H4 (cell line): ENCODE results near the gene SH3BP5L. TPM values are rescaled to one million over a fixed set of nuclear protein-coding genes. Genes with fewer than 3 reads are reported as not detected.

Experiments
- DNase-seq: peaks from one replicate; pipeline ENCODE4 v3.0.0-alpha.2; 2015; ENCODE audit warnings: low spot score
- total RNA-seq: library from RNA; depleted of rRNA; stranded (reverse); fragments of >200 nt; shearing (Covaris generic); gene quantifications from 2 replicates; pipeline ENCODE4 v1.2.3, GENCODE V29; 2014

SH3BP5L gene
- total RNA-seq, 1 experiment from 2014 or later = 9.1 TPM

DNA sequence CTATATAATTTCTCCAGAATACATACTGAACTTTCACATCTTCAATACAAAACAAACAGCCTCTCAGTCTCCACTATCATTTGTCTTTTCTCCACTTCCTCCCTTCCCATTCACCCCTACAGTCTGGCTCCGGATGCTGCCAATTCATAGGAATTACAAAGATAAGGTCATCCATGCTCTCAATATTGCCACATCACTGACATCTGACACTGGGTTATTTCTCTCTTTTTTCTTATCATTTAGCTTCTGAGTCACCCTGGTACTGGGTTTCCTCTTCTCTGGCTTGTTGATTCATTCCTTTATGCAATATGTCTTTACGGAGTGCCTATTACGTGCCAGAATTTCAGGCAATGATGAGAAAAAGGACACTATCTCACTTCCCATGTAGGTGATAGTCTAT is 3.1 kb upstream of the SH3BP5L start:
- DNase-seq = no peak

DNA sequence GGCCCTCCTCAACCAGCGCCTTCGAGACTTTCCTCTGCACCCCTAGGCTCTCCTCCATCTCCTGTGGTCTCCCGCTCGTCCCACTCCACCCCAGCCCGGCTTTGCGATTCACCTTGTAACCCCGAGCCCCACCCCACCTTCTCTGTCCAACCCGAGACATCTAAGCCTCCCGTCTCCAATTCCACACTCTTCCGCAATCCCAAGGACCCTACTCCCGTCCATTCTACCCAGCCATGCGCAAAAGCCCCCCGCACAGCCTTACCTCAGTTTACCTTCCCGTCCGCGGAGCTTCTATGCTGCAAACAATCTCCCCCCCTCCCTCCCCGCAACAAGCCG is 174 bp downstream of the SH3BP5L start:
- DNase-seq = no peak

DNA sequence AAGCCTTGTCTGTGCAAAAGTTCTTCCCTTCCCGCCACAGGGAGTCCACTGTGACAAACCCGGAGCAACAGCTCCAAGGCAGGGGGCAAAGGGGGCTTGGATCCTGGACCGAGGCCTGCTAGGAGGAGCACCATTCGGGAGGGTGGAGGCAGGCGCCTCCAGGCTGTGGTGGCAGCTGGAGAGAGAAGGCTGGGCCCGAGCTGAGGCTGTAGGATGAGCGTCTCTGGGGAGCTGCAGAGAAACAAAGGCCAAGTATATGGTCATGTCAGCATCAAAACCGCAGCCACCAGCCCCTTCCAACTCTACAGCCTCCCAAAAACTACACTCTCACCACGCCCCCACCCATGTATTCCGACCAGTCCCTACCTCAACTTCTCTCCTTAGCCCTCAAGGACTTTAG is 579 bp downstream of the SH3BP5L start:
- DNase-seq = no peak

DNA sequence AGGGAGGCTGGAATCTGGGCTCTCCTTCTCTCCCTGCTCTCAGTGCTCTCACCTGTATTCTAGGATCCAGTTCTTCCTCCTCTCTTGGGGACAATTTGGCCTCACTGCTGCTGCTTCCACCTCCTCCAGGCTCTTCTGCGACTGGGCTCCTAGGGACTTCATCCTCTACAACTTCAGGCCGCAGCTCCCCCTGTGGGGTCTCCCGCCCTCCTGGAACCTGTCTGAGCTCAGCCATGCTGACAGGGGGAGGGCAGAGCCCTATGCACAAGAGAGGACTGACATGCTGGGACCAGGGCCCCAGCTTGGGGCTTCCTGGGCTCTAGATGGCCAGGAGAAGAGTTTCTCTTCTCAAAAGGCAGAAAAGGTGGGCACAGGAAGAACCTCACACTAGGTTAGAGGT is 1.0 kb downstream of the SH3BP5L start:
- DNase-seq = no peak

DNA sequence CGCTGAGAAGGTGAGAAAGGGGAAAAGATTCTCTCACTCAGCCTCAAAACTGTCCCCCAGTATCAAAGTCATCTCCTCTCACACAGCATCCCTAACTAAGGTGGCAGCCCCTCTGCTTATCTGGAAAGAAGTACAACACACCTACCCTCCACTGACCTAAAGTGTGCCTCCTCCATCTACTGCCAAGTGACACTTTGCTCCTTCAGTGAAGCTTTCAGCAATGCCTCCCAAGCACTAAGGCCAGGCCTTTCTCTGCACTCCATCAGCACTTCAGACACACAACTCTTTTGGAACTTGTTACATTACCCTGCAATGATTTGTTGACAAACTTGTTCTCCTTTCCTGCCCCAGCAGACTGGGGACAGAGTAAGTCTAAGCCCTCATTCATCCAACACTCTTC is 1.4 kb downstream of the SH3BP5L start:
- no peak for DNase-seq

DNA sequence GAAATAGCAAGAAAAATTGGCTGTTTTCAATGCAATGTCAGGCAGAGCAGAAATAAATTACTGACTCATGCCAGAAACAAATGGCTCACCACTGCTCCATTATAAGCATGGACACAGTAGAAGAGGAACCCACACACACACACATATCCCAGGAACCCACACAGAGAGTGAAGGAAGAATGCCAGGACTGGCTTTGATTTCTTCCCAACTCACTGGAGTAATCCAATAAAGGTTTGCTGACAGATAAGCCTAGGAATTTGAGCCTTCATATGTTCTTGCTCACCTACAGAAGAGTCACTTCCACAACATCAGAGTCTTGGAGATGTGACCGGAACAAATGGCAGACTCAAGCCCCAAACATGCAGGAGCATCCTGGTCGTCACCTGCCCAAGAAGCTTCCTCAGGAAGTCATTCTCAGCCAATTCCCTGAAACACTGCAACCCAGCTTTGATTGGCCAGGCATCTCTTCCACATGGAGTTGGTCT is 2.2 kb downstream of the SH3BP5L start:
- no peak for DNase-seq

DNA sequence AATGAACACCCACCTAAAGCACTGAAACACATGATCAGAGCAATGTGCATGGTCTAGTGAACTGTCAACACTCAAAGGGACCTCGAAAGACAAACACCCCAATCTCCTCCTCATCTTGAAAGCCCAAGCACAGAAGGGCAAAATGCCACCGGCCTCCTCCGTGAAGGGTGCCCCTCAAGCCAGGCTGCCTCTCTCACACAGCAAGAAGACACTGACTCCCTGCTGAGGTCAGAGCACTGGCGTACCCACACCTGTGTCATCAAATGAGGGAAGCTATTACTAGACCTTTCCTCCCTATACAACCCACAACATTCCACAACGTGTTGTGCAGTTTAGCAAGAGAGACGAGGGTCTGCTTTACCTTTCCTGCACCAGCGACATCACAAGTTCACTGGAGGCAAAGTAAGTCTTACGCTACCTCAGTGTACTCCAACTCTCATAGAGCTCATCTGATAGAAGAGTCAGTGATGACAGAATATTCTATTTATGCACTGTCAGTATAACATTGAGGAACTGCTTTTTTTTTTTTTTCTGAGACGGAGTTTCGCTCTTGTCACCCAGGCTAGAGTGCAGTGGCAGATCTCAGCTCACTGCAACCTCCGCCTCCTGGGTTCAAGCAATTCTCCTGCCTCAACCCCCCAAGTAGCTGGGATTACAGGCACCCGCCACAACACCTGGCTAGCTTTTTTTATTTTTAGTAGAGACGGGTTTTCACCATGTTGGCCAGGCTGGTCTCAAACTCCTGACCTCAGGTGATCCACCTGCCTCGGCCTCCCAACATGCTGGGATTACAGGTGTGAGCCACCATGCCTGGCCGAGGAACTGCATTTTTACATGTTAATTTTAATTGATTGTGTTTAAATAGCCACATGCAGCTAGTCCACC is 3.3 kb downstream of the SH3BP5L start:
- no peak for DNase-seq

DNA sequence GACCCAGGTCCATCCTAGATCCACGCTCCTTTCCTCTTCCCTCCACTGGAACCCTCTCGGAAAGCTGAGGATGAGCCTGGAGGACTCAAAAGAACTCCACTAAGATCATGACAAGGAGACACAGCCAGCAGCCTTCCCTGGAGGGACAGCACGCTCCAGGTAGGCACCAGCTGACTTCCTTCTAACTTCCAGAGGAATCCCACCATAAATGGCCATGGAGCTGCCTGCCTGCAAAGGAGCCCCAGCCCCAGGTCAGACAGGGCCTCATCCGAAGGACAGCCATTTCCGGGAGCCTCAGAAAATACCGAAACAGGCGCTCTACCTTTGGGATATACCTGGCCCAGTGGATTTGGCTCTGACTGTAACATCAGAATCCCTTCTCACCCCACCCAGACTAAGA is 4.1 kb downstream of the SH3BP5L start:
- no peak for DNase-seq

DNA sequence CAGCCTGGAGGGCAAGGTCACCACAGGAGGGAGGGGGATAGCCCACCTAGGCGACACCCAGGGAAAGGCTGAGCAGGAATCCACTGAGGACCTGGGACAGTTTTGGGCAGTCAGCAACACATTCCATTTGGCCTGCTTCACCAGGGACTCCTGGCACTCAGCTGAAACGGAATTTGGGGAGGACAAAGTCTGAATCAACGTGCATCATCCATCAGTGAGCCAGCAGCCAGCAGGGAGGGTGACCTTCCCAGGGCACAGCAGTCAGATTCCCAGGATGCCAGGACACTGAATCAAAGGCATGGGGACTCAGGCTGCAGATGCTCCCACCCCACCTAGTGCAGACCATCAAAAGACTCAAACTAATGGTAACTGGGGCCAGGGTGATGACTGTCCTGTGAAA is 4.6 kb downstream of the SH3BP5L start:
- no peak for DNase-seq

DNA sequence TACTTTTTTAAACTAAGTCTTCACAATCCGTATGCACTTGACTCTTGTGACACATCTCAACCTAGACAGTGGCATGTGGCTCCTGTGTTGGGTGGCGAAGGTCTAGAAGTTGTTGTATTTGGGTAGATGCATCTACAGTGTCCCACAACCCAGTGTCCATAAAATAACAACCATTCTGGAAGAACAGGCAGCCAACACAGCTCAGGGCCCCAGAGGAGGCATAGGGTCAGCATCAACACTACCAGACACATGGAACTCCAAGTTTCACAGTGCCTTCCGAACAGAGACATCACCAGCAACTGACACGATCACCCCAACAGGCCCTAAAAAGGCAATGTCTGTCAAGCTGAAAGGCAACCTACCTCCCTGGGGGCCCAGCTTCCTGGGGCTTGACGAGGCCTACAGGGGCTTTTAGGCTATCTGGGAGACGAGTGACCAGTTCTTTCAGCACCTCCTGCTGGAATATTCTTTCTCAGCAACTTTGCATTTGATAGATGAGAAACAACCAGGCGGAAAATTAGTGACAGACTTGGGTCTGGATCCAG is 5.6 kb downstream of the SH3BP5L start:
- DNase-seq = no peak

DNA sequence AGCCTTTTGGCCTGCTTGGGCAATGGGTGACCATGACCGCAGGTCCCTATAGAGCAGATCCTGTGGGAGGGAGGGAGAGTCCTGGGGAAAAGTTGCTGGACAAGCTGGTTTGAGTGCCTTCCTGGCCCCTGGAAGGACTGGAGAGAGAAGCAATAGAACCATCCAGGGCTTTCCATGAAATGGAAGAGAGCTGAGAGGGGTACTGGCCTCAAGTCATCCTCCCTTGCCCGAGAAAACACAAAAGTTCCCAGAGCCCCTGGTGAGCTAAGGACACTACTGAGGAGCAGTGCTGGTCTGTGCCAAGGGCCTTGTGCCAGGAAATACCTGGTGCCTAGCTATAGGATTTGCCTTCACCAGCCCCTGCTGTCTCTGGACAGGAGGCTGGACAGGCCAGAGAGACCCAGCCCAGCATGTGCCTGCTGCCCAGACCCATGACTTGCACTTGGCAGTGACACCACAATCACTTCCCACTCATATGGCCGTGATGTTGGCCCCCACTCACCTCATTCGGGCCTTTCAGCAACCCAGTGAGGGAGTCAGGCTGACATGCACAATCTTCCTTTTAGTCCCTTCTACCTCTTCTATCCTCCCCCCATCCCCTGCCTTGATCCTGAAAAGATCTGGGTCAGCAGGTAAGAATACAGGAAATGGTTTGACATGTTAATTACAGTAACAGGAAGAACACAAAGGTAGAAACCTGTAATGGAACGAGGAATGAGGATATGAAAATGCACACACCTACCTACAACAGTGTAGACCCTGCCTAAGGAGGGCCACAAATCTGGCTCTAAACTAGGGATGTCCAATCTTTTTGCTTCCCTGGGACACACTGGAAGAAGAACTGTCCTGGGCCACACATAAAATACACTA is 7.0 kb downstream of the SH3BP5L start:
- no peak for DNase-seq

DNA sequence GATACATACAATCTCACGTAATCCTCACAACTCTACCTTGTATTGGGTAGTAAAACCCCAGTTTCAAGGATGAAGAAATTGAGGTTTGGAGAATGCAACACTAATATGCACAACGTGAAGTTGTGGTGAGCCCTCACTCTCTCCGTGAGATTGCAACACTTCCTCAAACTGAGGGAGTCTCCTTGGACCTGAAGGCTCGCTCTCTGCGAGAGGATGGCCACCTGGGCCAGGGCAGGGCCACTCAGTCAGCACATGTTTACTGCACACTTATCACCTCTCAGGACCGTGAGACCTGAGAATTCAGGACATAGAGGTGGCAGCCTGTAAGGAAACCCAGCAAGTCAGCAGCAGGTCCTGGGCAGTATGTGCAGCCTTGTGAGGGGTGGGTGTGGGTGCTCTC is 8.7 kb downstream of the SH3BP5L start:
- no peak for DNase-seq

DNA sequence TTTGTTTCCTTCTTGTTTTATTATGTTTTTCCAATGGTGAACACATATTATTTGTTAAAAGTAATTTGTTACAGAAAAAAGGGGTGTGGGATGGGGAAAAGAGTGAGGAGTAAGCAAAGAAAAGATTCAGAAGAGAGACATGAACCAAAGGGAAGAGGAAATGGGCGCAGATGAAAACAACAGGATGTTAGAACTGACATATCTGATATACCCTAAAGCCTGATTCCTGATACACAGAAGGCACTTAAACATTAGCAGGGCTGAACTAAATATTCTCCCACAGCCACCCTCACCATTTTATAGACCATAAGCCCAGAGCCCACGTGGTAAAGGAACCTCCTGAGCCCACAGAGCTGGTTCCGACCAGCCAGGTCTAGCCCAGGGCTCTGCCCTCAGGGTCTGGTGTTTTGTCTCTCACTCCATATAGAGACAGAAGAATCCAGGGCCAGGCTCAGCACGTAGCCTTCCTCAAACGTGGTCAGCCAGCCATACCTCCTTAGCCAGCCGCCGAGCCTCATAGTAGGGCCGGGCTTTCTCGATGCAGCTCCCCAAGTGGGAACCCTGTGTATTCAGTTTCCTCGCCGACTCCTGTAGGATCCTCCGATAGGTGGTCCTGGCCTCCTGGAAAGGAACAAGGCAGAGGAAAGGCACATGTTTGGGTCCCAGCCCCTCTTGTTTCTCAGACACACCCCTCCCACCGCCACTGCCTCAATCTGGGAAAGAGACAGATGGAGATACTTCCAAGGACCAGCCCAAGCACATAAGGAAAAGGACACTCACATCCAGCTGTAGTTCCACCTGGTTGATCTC is 9.5 kb downstream of the SH3BP5L start:
- no peak for DNase-seq

DNA sequence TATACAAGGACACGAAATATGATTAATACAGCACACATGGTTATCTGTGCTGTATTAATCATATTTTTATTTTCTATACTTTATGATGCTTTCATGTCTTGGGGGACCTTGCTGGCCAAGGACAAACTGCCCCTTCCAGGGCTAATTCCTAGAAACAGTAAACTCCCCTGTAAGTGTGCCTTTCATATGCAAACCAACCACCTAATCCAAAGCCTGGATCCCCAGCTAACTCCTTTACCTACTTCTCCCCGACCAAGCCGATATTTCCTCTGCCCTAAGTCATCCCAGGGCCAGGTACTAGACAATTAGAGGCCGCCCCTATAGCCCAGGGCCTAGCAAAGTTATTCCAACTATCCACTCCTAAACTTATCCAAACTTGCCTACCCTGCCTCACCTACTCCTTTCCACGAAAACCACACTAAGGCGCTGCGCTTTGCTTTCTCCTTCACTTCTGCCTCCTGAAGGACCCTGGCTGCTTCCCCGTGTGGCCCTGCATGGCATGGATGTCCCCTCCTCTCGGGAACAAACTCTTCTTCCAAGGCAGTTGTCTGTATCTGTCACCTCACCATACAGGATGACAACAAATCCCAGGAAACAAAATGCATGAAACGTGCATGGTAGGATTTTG is 10.2 kb downstream of the SH3BP5L start:
- DNase-seq = no peak

DNA sequence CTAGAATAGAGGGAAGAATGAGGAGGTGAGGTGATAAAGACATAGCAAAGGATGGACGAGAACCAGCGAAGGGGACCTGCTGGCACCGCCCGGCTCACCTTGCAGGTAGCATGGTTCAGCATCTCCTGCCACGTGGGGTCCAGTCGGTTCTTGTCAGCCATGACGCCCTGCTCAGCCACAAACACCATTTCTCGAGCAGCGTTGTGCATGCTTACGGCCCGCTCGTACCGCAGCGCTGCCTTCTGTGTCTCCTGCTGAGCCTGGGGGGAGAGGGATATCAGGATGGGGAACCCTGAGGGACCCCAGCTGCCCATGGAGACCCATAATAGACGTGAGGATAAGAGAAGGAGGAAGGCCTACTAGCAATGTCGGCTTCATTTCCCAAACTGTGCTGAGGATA is 11.4 kb downstream of the SH3BP5L start:
- DNase-seq = no peak

DNA sequence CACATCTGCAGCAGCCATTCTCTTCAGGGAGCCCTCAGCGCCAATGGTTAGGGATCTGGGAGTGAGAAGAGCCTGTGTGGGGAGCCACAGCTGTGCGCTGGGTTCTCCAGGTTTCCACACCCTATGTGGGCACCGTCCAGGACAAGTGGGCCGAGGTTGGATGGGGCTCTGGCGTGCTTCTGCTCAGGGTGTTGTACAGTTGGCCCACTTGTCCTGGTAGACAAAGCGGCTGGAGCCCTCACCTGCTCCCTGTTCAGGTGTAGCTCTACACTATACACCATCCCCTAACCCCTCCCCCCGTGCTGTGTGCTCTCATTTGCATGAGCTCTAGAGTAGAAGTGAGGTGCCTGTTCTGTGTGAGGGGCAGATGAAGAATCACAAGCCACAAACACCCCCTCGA is 12.2 kb downstream of the SH3BP5L start:
- DNase-seq = no peak

DNA sequence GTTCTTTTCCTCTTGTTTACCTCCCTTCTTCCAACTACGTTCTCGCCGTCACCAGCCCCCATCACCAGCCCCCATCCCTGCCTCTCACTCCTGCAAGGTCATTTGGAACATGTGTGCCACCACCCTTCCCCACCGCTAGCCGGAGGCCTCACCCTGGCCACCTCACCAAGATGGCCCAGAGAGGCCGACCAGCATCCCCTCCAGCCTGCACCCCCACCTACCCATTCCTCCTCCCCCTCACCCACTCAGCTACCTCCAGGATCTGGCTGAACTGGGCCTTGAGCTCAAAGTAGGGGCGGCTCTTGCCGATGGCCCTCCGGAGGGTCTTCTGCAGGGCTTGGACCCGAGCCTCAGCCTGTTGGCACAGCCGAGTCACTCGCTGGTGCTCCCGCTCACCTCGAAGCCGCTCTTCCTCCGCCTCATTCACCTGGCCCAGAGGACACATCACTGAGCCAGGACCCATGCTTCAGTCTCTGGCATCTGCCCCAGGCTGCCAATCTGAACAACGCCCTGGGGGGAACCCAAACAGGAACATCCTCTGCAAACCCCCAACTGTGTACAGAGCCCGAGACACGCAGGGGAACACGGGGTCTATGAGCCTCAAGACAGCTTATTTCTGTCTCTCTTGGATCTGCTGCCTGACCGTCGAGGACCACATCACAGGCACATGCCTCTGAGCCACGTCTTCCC is 12.8 kb downstream of the SH3BP5L start:
- no peak for DNase-seq

DNA sequence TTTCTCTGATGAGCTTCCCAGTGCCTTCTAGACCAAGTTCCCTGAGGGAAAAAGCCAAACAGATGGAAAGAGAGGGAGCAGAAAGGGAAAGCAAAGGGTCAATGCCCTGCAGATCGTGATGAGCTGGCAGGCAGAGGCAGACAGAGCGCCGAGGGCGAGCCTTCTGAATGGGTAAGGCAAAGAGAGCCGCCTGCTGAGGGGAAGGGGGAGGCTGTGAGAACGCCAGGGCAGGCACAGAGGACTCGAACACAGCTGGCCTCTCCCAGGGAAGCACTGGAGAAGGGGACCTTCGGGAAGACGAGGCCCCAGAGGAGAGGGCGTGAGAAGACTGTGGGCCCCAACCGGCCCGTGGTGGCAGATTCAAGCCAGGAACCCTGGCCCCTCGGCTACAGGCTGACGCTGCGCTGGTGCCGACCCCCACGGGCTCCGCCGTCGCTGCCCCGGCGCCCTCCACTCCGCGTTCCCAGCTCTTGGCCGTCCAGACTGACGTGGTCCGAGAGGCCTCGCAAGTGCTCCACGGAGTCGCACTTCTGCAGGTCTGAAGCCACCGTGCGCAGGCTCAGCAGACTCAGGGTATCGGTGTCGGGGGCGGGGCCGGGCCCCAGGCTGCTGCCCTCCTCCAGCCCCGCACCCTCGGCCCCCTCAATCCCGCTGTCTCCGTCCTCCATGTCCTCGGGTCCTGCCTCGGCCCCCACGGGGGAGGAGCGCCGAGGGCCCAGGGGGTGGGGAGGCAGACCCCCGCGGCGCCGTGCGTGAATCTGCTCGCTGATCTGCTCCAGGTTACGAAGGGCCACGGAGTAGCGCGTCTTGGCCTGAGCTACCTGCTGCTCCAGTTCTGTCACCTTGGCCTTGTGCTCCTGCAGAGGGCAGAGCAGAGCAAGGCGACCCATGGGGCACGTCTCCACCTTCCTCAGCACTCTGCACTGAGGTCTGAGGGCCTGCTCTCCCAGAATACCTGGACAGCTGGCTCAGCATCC is 13.9 kb downstream of the SH3BP5L start:
- DNase-seq = no peak

DNA sequence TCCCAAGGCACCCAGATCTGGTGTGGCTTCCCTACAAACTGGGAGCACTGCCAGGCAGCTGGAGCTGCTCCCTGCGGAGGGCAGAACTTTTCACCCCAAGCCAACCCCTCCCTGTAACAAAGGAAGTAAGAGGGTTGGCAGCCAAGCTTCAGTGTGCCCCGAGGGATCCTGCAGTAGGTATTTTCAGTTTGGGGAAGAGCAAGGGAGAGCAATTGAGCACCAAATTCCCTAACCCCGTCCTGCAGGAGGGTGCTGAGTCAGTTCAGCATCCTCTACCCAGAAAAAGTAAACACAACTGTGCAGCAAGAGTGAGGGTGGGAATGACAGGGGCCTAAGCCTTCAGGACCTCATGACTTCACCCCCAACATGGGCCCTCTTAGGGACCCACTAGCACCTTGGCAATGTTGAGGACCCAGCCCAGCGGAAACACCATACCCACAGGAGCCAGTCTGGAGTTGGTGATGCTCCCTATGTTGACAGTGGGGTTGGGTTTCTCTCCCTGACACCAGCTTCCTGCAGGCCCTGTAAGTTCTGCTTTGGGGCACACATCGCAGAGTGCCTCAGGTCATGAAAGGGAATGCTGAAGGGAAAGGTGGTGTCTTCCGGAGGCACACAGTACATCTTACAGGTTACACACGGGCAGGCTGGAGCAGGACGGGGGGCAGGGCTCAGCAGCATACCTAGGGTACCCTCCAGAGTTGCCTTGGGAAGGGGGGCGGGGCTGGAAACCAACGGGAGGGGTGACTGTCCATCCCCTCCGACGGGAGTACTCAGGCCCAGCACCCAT is 14.8 kb downstream of the SH3BP5L start:
- no peak for DNase-seq
